ENCODE data around the gene PDZD7.
A peak's percentile ranks its signal among the peaks of the same experiment; 100 is the strongest.

The PDZD7 gene

GRCh38 chr10:101018118-101018599 is 12.8 kb downstream of the PDZD7 start:
- DNase-seq = no peak

GRCh38 chr10:101016814-101017213 is 14.1 kb downstream of the PDZD7 start:
- no peak for DNase-seq

- no peak for DNase-seq
These were observed 15.4 kb downstream of the PDZD7 start for GRCh38 chr10:101015582-101015973.

- peak; percentile 22 for DNase-seq
These were observed 15.9 kb downstream of the PDZD7 start for GRCh38 chr10:101014966-101015581.

GRCh38 chr10:101014230-101014884 is 16.6 kb downstream of the PDZD7 start:
- peak; percentile 74 for DNase-seq

GRCh38 chr10:101013365-101013825 is 17.5 kb downstream of the PDZD7 start:
- no peak for DNase-seq

GRCh38 chr10:101012525-101013364 is 18.2 kb downstream of the PDZD7 start:
- DNase-seq = peak; percentile 82

- no peak for DNase-seq
These were observed 19.2 kb downstream of the PDZD7 start for GRCh38 chr10:101011517-101012423.

- no peak for DNase-seq
These were observed 20.6 kb downstream of the PDZD7 start for GRCh38 chr10:101010329-101010728.

- no peak for DNase-seq
These were observed 22.0 kb downstream of the PDZD7 start for GRCh38 chr10:101008823-101009423.

- DNase-seq = no peak
These were observed 22.8 kb downstream of the PDZD7 start for GRCh38 chr10:101007915-101008822.

- DNase-seq = no peak
These were observed 23.7 kb downstream of the PDZD7 start for GRCh38 chr10:101007099-101007711.

GRCh38 chr10:101006593-101007098 is 24.3 kb downstream of the PDZD7 start:
- no peak for DNase-seq

- DNase-seq = no peak
These were observed 24.9 kb downstream of the PDZD7 start for GRCh38 chr10:101005869-101006567.

- no peak for DNase-seq
These were observed 25.6 kb downstream of the PDZD7 start for GRCh38 chr10:101005361-101005760.

GRCh38 chr10:101003639-101004206 is 27.2 kb downstream of the PDZD7 start:
- DNase-seq = no peak

GRCh38 chr10:101002456-101002855 is 28.5 kb downstream of the PDZD7 start:
- no peak for DNase-seq

GRCh38 chr10:101001659-101002035 is 29.3 kb downstream of the PDZD7 start:
- DNase-seq = no peak
